ENCODE measurements around the gene PLEKHA5. TPM values are rescaled to one million over a fixed set of nuclear protein-coding genes. Genes with fewer than 3 reads are reported as not detected.
"Not testable (repeated sequence)": the region's sequence is repeated elsewhere in the genome, so short reads cannot be mapped to it uniquely, and the experiment has no call there.

Gene PLEKHA5
- total RNA-seq, 4 donors from 2014 or later: 26.9 to 78.0 (median 39.6) TPM

DNA sequence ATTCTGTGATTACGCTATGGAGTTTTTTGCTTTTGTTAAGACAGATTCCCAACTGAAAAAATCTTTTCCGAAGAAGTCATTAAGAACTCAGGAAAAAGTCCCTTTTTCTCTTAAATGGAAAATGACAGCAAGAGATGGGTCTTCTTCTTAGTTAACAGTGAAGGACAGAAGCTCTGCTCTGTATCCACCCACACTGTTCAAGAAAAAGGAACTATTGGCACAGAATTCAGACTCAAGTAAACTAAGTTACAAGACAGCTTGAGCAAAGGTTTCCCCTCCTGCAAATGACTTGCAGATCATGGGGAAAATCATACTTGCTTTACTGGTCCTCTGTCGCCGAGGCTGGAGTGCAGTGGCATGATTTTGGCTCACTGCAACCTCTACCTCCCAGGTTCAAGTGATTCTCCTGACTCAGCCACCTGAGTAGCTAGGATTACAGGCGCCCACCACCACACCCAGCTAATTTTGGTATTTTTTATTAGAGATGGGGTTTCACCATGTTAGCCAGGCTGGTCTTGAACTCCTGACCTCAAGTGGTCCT is 172.6 kb downstream of the PLEKHA5 start:
- TF ChIP-seq EP300 (IDR thresholded peaks at IDR 0.05; ENCODE audit: low read depth): no peak
- TF ChIP-seq, protein P1, sequence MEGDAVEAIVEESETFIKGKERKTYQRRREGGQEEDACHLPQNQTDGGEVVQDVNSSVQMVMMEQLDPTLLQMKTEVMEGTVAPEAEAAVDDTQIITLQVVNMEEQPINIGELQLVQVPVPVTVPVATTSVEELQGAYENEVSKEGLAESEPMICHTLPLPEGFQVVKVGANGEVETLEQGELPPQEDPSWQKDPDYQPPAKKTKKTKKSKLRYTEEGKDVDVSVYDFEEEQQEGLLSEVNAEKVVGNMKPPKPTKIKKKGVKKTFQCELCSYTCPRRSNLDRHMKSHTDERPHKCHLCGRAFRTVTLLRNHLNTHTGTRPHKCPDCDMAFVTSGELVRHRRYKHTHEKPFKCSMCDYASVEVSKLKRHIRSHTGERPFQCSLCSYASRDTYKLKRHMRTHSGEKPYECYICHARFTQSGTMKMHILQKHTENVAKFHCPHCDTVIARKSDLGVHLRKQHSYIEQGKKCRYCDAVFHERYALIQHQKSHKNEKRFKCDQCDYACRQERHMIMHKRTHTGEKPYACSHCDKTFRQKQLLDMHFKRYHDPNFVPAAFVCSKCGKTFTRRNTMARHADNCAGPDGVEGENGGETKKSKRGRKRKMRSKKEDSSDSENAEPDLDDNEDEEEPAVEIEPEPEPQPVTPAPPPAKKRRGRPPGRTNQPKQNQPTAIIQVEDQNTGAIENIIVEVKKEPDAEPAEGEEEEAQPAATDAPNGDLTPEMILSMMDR (IDR thresholded peaks at IDR 0.05): no peak
- TF ChIP-seq POLR2AphosphoS5 (IDR thresholded peaks at IDR 0.05): no peak
- TF ChIP-seq POLR2A (IDR thresholded peaks at IDR 0.05): no peak
- Histone ChIP-seq H3K4me1 (no peaks in the 10 kb centered on the region), H3K9me3 (no peaks in the 10 kb centered on the region), H3K36me3 (no peaks in the 10 kb centered on the region), H3K4me3 (no peak overlapping the region), H3K27me3 (no peaks in the 10 kb centered on the region), H3K27ac (no peak overlapping the region)
- in situ Hi-C loops (cut with MboI; ENCODE audit: low pct_ligation_motif_present in 1 of 4, low pct_unique_long_range_greater_than_20kb in 1 of 4, low sequenced_read_pairs in 3 of 4) (no loop called here), intact Hi-C loops (cut with DNase I; ENCODE audit: low total_unique reads) (no loop called here)
- 84 to 89% methylated on average over 4 to 5 of the region's 5 CpGs for WGBS, 2 donors (ENCODE audit: low coverage in 1 of 2)
- no peak for DNase-seq

DNA sequence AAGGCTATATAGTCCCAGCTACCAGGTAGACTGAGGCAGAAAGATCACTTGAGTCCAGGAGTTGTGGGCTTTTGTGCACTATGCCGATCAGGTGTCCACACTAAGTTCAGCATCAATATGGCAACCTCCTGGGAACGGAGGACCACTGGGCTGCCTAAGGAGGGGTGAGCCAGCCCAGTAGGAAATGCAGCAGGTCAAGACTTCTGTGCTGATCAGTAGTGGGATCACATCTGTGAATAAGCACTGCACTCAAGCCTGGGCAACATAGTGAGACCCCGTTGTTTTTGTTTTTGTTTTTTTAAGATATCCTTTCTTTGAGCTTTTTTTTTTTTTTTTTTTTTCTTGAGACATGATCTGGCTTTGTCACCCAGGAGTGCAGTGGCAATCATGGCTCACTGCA is 174.0 kb downstream of the PLEKHA5 start:
- Histone ChIP-seq H3K36me3 (no peaks in the 10 kb centered on the region), H3K27ac (no peak overlapping the region), H3K4me3 (no peak overlapping the region), H3K27me3 (no peaks in the 10 kb centered on the region), H3K4me1 (no peaks in the 10 kb centered on the region), H3K9me3 (no peaks in the 10 kb centered on the region)
- intact Hi-C loops (cut with DNase I; ENCODE audit: low total_unique reads): no loop called here
- TF ChIP-seq POLR2AphosphoS5 (IDR thresholded peaks at IDR 0.05) (no peak), POLR2A (IDR thresholded peaks at IDR 0.05) (no peak), EP300 (IDR thresholded peaks at IDR 0.05; ENCODE audit: low read depth) (no peak)
- TF ChIP-seq, protein P1 (IDR thresholded peaks at IDR 0.05): no peak
- 90 to 94% methylated on average over 3 of the region's 3 CpGs for WGBS, 2 donors (ENCODE audit: low coverage in 1 of 2)
- in situ Hi-C loops (cut with MboI; ENCODE audit: low pct_ligation_motif_present in 1 of 4, low pct_unique_long_range_greater_than_20kb in 1 of 4, low sequenced_read_pairs in 3 of 4): no loop called here
- no peak for DNase-seq

DNA sequence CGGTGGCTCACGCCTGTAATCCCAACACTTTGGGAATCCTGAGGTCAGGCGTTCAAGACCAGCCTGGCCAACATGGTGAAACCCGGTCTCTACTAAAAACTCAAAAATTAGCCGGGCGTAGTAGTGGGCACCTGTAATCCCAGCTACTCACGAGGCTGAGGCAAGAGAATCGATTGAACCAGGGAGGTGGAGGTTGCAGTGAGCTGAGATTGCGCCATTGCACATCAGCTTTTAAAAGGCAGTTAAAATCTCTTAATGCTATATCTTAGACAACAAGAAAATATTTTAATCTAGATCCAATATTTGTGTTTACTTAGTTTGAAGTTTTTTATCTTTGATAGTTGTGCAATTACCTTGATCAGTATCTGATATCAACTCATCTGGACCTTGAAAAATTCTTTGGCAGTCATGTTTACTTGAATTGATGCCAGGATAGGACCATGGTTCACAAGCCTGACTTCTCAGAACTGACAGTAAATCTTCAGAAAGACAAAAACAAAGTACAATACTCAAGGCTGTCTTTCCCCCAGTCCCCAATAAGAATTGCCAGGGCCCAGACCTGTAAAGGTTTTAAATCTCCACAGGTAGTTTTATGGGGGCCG is 174.7 kb downstream of the PLEKHA5 start:
- Histone ChIP-seq H3K4me3 (no peak overlapping the region), H3K4me1 (no peaks in the 10 kb centered on the region), H3K9me3 (no peaks in the 10 kb centered on the region), H3K36me3 (no peaks in the 10 kb centered on the region), H3K27me3 (no peaks in the 10 kb centered on the region), H3K27ac (no peak overlapping the region)
- intact Hi-C loops (cut with DNase I; ENCODE audit: low total_unique reads) (no loop called here), in situ Hi-C loops (cut with MboI; ENCODE audit: low pct_ligation_motif_present in 1 of 4, low pct_unique_long_range_greater_than_20kb in 1 of 4, low sequenced_read_pairs in 3 of 4) (no loop called here)
- DNase-seq: no peak
- TF ChIP-seq POLR2AphosphoS5 (IDR thresholded peaks at IDR 0.05) (no peak), EP300 (IDR thresholded peaks at IDR 0.05; ENCODE audit: low read depth) (no peak), POLR2A (IDR thresholded peaks at IDR 0.05) (no peak)
- TF ChIP-seq, protein P1 (IDR thresholded peaks at IDR 0.05): no peak
- 90 to 100% methylated on average over 2 to 10 of the region's 10 CpGs for WGBS, 2 donors (ENCODE audit: low coverage in 1 of 2)

DNA sequence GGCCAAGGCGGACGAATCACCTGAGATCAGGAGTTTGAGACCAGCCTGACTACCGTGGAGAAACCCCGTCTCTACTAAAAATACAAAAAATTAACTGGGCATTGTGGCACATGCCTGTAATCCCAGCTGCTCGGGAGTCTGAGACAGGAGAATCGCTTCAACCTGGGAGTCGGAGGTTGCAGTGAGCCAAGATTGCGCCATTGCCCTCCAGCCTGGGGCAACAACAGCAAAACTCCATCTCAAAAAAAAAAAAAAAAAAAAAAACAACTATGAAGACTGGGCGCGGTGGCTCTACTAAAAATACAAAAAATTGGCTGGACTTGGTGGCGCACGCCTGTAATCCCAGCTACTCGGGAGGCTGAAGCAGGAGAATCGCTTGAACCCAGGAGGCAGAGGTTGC is 176.1 kb downstream of the PLEKHA5 start:
- H3K9me3 ChIP-seq; H3K36me3 ChIP-seq; H3K4me1 ChIP-seq; in situ Hi-C loops (cut with MboI; ENCODE audit: low pct_ligation_motif_present in 1 of 4, low pct_unique_long_range_greater_than_20kb in 1 of 4, low sequenced_read_pairs in 3 of 4); H3K27me3 ChIP-seq; H3K4me3 ChIP-seq; DNase-seq; intact Hi-C loops (cut with DNase I; ENCODE audit: low total_unique reads); H3K27ac ChIP-seq: not testable (repeated sequence)
- WGBS, 2 donors (ENCODE audit: low coverage in 1 of 2): 97 to 100% methylated on average over 9 to 14 of the region's 14 CpGs

DNA sequence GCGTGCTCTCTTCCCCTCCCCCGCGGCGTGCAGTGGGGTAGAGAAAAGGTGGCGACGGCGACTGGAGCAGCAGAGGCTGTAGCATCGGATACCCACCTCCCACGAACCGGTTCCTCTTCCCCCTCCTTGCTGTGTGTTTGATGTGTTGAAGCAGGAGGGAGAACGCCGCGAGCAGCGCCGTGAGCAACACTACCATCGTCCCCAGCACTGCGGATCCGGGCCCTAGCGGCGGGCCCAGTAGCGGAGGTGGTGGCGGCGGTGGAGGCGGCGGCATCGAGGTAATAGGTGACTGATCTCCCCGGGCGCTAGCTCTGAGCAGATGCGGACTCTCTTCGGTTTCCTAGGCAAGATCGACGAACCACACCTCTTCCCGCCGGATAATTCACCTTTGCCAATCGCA is 176.8 kb downstream of the PLEKHA5 start:
- no peaks in the 10 kb centered on the region for H3K36me3 ChIP-seq
- no peaks in the 10 kb centered on the region for H3K9me3 ChIP-seq
- no peak overlapping the region for H3K4me3 ChIP-seq
- 97 to 98% methylated on average over 9 to 35 of the region's 35 CpGs for WGBS, 2 donors (ENCODE audit: low coverage in 1 of 2)
- no peak for DNase-seq
- H3K27ac ChIP-seq: no peak overlapping the region
- H3K27me3 ChIP-seq: no peaks in the 10 kb centered on the region
- intact Hi-C loops (cut with DNase I; ENCODE audit: low total_unique reads): no loop called here
- no peaks in the 10 kb centered on the region for H3K4me1 ChIP-seq
- no peak for TF ChIP-seq POLR2AphosphoS5 (IDR thresholded peaks at IDR 0.05)
- TF ChIP-seq, protein P1 (IDR thresholded peaks at IDR 0.05): no peak
- TF ChIP-seq EP300 (IDR thresholded peaks at IDR 0.05; ENCODE audit: low read depth): no peak
- no peak for TF ChIP-seq POLR2A (IDR thresholded peaks at IDR 0.05)
- in situ Hi-C loops (cut with MboI; ENCODE audit: low pct_ligation_motif_present in 1 of 4, low pct_unique_long_range_greater_than_20kb in 1 of 4, low sequenced_read_pairs in 3 of 4): no loop called here
